ENCODE measurements around the gene TAS2R40.

TAS2R40 gene

GRCh38 chr7:143227806-143228205, 6.0 kb downstream of the TAS2R40 start:
- no peak for DNase-seq

GRCh38 chr7:143229054-143229790, 7.4 kb downstream of the TAS2R40 start:
- DNase-seq = no peak

GRCh38 chr7:143230602-143231457, 9.0 kb downstream of the TAS2R40 start:
- DNase-seq = no peak

- no peak for DNase-seq
Observed at GRCh38 chr7:143233816-143234532, 12.1 kb downstream of the TAS2R40 start.

- DNase-seq = no peak
Observed at GRCh38 chr7:143234533-143234875, 12.7 kb downstream of the TAS2R40 start.

- no peak for DNase-seq
Observed at GRCh38 chr7:143235561-143235960, 13.7 kb downstream of the TAS2R40 start.

GRCh38 chr7:143236408-143236990, 14.7 kb downstream of the TAS2R40 start:
- DNase-seq = no peak

- DNase-seq = no peak
Observed at GRCh38 chr7:143237366-143237765, 15.5 kb downstream of the TAS2R40 start.

GRCh38 chr7:143238289-143238980, 16.6 kb downstream of the TAS2R40 start:
- no peak for DNase-seq

- no peak for DNase-seq
Observed at GRCh38 chr7:143239813-143240212, 18.0 kb downstream of the TAS2R40 start.

GRCh38 chr7:143240291-143241168, 18.7 kb downstream of the TAS2R40 start:
- peak; percentile 83 for DNase-seq

- DNase-seq = no peak
Observed at GRCh38 chr7:143242306-143242705, 20.5 kb downstream of the TAS2R40 start.

- DNase-seq = no peak
Observed at GRCh38 chr7:143243111-143243510, 21.3 kb downstream of the TAS2R40 start.

- DNase-seq = no peak
Observed at GRCh38 chr7:143243614-143244013, 21.8 kb downstream of the TAS2R40 start.

GRCh38 chr7:143244321-143244720, 22.5 kb downstream of the TAS2R40 start:
- DNase-seq = no peak

- peak; percentile 76 for DNase-seq
Observed at GRCh38 chr7:143245123-143245522, 23.3 kb downstream of the TAS2R40 start.

GRCh38 chr7:143247372-143247771, 25.5 kb downstream of the TAS2R40 start:
- DNase-seq = no peak

- no peak for DNase-seq
Observed at GRCh38 chr7:143248761-143249354, 27.0 kb downstream of the TAS2R40 start.

GRCh38 chr7:143250199-143250598, 28.4 kb downstream of the TAS2R40 start:
- no peak for DNase-seq

GRCh38 chr7:143250822-143251221, 29.0 kb downstream of the TAS2R40 start:
- no peak for DNase-seq

- no peak for DNase-seq
Observed at GRCh38 chr7:143252006-143252405, 30.2 kb downstream of the TAS2R40 start.

All from activated CD4-positive, alpha-beta T cell treated with anti-CD3 and anti-CD28 coated beads, Interleukin-2, amount 50 U/mL, for 16 hours (primary cell).